HCT116 (cell line): Measurements from ENCODE around the gene SPX. TPM values are rescaled to one million over a fixed set of nuclear protein-coding genes. Genes with fewer than 3 reads are reported as not detected.

Experiments used
- ATAC-seq: fragments of 200-7000 bp; cut with Tn5 transposase; 2 replicates; pipeline ENCODE4 v1.9.1; 2020; ENCODE audit warnings: mild to moderate bottlenecking, moderate library complexity
- BruUV-seq: library from RNA; stranded (reverse); fragments of 400-500 nt; replicated peaks from 2 replicates; lab custom pipeline; 2021; lab: Mats Ljungman, UMichigan
- CTCF ChIA-PET: fragments of 300-600 bp; sonication (Branson Sonifier 250); formaldehyde crosslinking; loops from one replicate; lab custom pipeline; 2021; ENCODE audit warnings: antibody characterized with exemption; lab: Charles Lee
- POLR2A ChIA-PET: fragments of 300-600, 350-600 bp; sonication (Branson Sonifier 250); formaldehyde crosslinking; loops from one replicate; lab custom pipeline; 2021; ENCODE audit warnings: antibody characterized with exemption; lab: Charles Lee
- RAD21 ChIA-PET, 2 experiments: fragments of 300-600 bp; sonication (Branson Sonifier 250); formaldehyde crosslinking; loops; one replicate each; lab custom pipeline; 2023; ENCODE audit warnings: low total read pairs in 2 of 2; ENCODE audit not compliant: uncharacterized antibody in 2 of 2, unreplicated experiment in 2 of 2, low non-redundant PET in 1 of 2; lab: Charles Lee
- DNase-seq: peaks from one replicate; pipeline ENCODE4 v3.0.0-alpha.2; 2010; ENCODE audit warnings: low read depth, low spot score
- H2AFZ ChIP-seq: fragments of 200-600 bp; shearing (Covaris generic), sonication (generic); 2 replicates; pipeline ENCODE4 v1.6.1; 2017; ENCODE audit warnings: low read depth, mixed run types, mixed read lengths, antibody characterized with exemption, low read length; ENCODE audit not compliant: poor library complexity, severe bottlenecking
- H3K27ac ChIP-seq: 2 replicates; pipeline ENCODE4 v1.5.1; 2012; ENCODE audit warnings: low read depth, low read length
- H3K27me3 ChIP-seq: fragments of 200-600 bp; sonication (generic); 2 replicates; pipeline ENCODE4 v1.6.1; 2016; ENCODE audit warnings: mixed run types, low read length, mixed read lengths; ENCODE audit not compliant: insufficient read depth
- H3K36me3 ChIP-seq, 2 experiments: fragments of 200-500 bp in 1 of 2; fragments of 200-600 bp in 1 of 2; sonication (Bioruptor generic) in 1 of 2; sonication (generic) in 1 of 2; 2 replicates each; pipeline versions ENCODE4 v1.5.1 to v1.6.1; 2014 to 2016; ENCODE audit warnings: low read length in 2 of 2, inconsistent platforms in 1 of 2, mixed read lengths in 1 of 2, mixed run types in 1 of 2; ENCODE audit not compliant: insufficient read depth in 2 of 2, control insufficient read depth in 1 of 2
- H3K4me1 ChIP-seq, 2 experiments: fragments of 200-600 bp in 1 of 2; sonication (generic) in 1 of 2; 2 replicates each; pipeline versions ENCODE4 v1.5.1 to v1.6.1; 2012 to 2017; ENCODE audit warnings: low read length in 2 of 2, inconsistent platforms in 1 of 2, mild to moderate bottlenecking in 1 of 2, mixed read lengths in 1 of 2, mixed run types in 1 of 2, moderate library complexity in 1 of 2; ENCODE audit not compliant: insufficient read depth in 2 of 2, control insufficient read depth in 1 of 2
- H3K4me2 ChIP-seq: fragments of 200-600 bp; sonication (generic); 2 replicates; pipeline ENCODE4 v1.6.1; 2017; ENCODE audit warnings: mixed run types, low read length, mixed read lengths
- H3K4me3 ChIP-seq, 2 experiments: fragments of 200-600 bp in 1 of 2; sonication (generic) in 1 of 2; replicated peaks in 1 of 2; 2 replicates each; pipeline ENCODE4 v1.5.1; 2011 to 2016; ENCODE audit warnings: low read length in 2 of 2, control low read depth in 1 of 2, low read depth in 1 of 2, mild to moderate bottlenecking in 1 of 2, mixed read lengths in 1 of 2, mixed run types in 1 of 2
- H3K79me2 ChIP-seq: fragments of 200-600 bp; sonication (generic); 2 replicates; pipeline ENCODE4 v1.6.1; 2017; ENCODE audit warnings: mild to moderate bottlenecking, mixed run types, low read length, moderate library complexity, mixed read lengths; ENCODE audit not compliant: insufficient read depth
- H3K9ac ChIP-seq: fragments of 200-600 bp; sonication (generic); 2 replicates; pipeline ENCODE4 v1.6.1; 2016; ENCODE audit warnings: low read length, mixed read lengths
- H3K9me2 ChIP-seq: fragments of 200-600 bp; sonication (generic), shearing (Covaris generic); 2 replicates; pipeline ENCODE4 v1.6.1; 2017; ENCODE audit warnings: mixed run types, mild to moderate bottlenecking, moderate library complexity; ENCODE audit not compliant: insufficient read depth
- H3K9me3 ChIP-seq, 2 experiments: fragments of 200-500 bp in 1 of 2; fragments of 200-600 bp in 1 of 2; sonication (Bioruptor generic) in 1 of 2; sonication (generic) in 1 of 2; 2 replicates each; pipeline ENCODE4 v1.6.1; 2014 to 2017; ENCODE audit warnings: low read length in 2 of 2, mixed read lengths in 2 of 2, inconsistent platforms in 1 of 2, low read depth in 1 of 2, mild to moderate bottlenecking in 1 of 2, mixed run types in 1 of 2, moderate library complexity in 1 of 2; ENCODE audit not compliant: control insufficient read depth in 1 of 2, insufficient read depth in 1 of 2
- H4K20me1 ChIP-seq: fragments of 200-600 bp; sonication (generic), shearing (Covaris generic); 2 replicates; pipeline ENCODE4 v1.6.1; 2017; ENCODE audit warnings: mixed run types, mild to moderate bottlenecking, moderate library complexity; ENCODE audit not compliant: insufficient read depth
- CEBPB ChIP-seq: IDR thresholded peaks from 2 replicates; pipeline ENCODE4 v1.6.1; 2012; ENCODE audit warnings: low read depth
- CTCF ChIP-seq, 3 experiments: fragments of 200-600 bp in 1 of 3; sonication (generic) in 1 of 3; IDR thresholded peaks in 2 of 3; conservative IDR thresholded peaks in 1 of 3; 2 replicates each; pipeline ENCODE4 v1.5.1; 2012 to 2017; ENCODE audit warnings: low read depth in 2 of 3, low read length in 2 of 3, antibody characterized with exemption in 1 of 3, borderline replicate concordance in 1 of 3, control low read depth in 1 of 3, mild to moderate bottlenecking in 1 of 3, mixed read lengths in 1 of 3, mixed run types in 1 of 3, moderate library complexity in 1 of 3; ENCODE audit not compliant: insufficient read depth in 1 of 3
- MAX ChIP-seq: IDR thresholded peaks from 2 replicates; pipeline ENCODE4 v1.6.1; 2012
- POLR2AphosphoS5 ChIP-seq: IDR thresholded peaks from 2 replicates; pipeline ENCODE4 v1.6.1; 2011; ENCODE audit warnings: mild to moderate bottlenecking, low read depth, low read length, moderate library complexity
- SIN3A ChIP-seq: IDR thresholded peaks from 2 replicates; pipeline ENCODE4 v1.6.1; 2012; ENCODE audit warnings: low read depth
- SP1 ChIP-seq: IDR thresholded peaks from 2 replicates; pipeline ENCODE4 v1.6.1; 2012; ENCODE audit warnings: low read depth
- YY1 ChIP-seq: IDR thresholded peaks from 2 replicates; pipeline ENCODE4 v1.6.1; 2011; ENCODE audit warnings: low read length, low read depth, moderate library complexity, mild to moderate bottlenecking; ENCODE audit not compliant: insufficient replicate concordance; ENCODE audit errors: extremely low read depth
- ZFX ChIP-seq: fragments of 450-650 bp; IDR thresholded peaks from 2 replicates; pipeline ENCODE4 v1.6.1; 2017
- intact Hi-C: fragments of 100-400 bp; cut with micrococcal nuclease; formaldehyde crosslinking; loops from 2 replicates; pipeline ENCODE4 v1.10.0; 2022
- total RNA-seq: library from RNA; stranded (reverse); gene quantifications from one replicate; pipeline ENCODE4 v1.2.1, GENCODE V29; 2021; ENCODE audit not compliant: unreplicated experiment

SPX gene
- total RNA-seq, 1 experiment from 2014 or later = 0.76 TPM

GRCh38 chr12:21546716-21547115 is 20.6 kb downstream of the SPX start:
- BruUV-seq = no TSS peak

More at GRCh38 chr12:21546716-21547115, 20.6 kb downstream of the SPX start:
- H3K27me3 ChIP-seq = no peaks in the 10 kb centered on the region
- no peak overlapping the region for H3K4me2 ChIP-seq
- ChIA-PET CTCF (no interaction called here), POLR2A (no interaction called here), RAD21 (no interaction called here)
- no peaks in the 10 kb centered on the region for H3K36me3 ChIP-seq
- H3K27ac ChIP-seq = no peak overlapping the region
- H3K4me1 ChIP-seq = no peaks in the 10 kb centered on the region
- no peaks in the 10 kb centered on the region for H4K20me1 ChIP-seq
- no peaks in the 10 kb centered on the region for H3K9me3 ChIP-seq
- intact Hi-C loops = no loop called here
- no peak overlapping the region for H3K9ac ChIP-seq
- no peak for ATAC-seq
- no peak overlapping the region for H3K4me3 ChIP-seq
- H2AFZ ChIP-seq = no peak overlapping the region
- no peaks in the 10 kb centered on the region for H3K9me2 ChIP-seq
- H3K79me2 ChIP-seq = no peaks in the 10 kb centered on the region
- TF ChIP-seq ZFX (no peak), SIN3A (no peak), CEBPB (no peak), MAX (no peak), SP1 (no peak), POLR2AphosphoS5 (no peak), CTCF (IDR thresholded peaks at IDR 0.05 in 2 of 3, conservative IDR thresholded peaks at IDR 0.05 in 1 of 3; ENCODE audit: borderline replicate concordance in 1 of 3, insufficient read depth in 1 of 3, low read depth in 2 of 3, low read length in 2 of 3) (no peak), YY1 (no peak)
- TF ChIP-seq, all 23 proteins: peak for 0
- DNase-seq = no peak
